Transverse colon (tissue), 4 donors: ENCODE results near the gene SCAF1. TPM values are rescaled to one million over a fixed set of nuclear protein-coding genes. Genes with fewer than 3 reads are reported as not detected.

Experiments
- DNase-seq: peaks from one replicate; pipeline ENCODE4 v3.0.0-alpha.2; 2019
- H3K27ac ChIP-seq, 4 donors: fragments of 200-600 bp; sonication (generic); 2 replicates each; pipeline ENCODE4 v1.5.1; 2016 to 2018; ENCODE audit warnings: inconsistent platforms in 4 of 4
- H3K27me3 ChIP-seq: fragments of 200-600 bp; sonication (generic); 2 replicates; pipeline ENCODE4 v1.5.1; 2017; ENCODE audit warnings: inconsistent platforms
- H3K36me3 ChIP-seq, 4 donors: fragments of 200-600 bp; sonication (generic); 2 replicates each; pipeline ENCODE4 v1.5.1; 2017 to 2019; ENCODE audit warnings: inconsistent platforms in 4 of 4
- H3K4me1 ChIP-seq, 4 donors: fragments of 200-600 bp; sonication (generic); 2 replicates each; pipeline ENCODE4 v1.5.1; 2017 to 2020; ENCODE audit warnings: inconsistent platforms in 4 of 4
- H3K4me3 ChIP-seq, 4 donors: fragments of 200-600 bp; sonication (generic); 1 replicate in 1 of 4; 2 replicates in 3 of 4; pipeline versions ENCODE4 v1.5.1 to v1.6.1; 2017 to 2019; ENCODE audit warnings: inconsistent platforms in 4 of 4
- H3K9me3 ChIP-seq, 2 donors: fragments of 200-600 bp; sonication (generic); 2 replicates each; pipeline ENCODE4 v1.5.1; 2017 to 2019; ENCODE audit warnings: inconsistent platforms in 2 of 2
- EP300 ChIP-seq: sonication (generic); formaldehyde crosslinking; IDR thresholded peaks from one replicate; pipeline ENCODE4 v1.6.1; 2017; ENCODE audit warnings: antibody characterized with exemption, low read depth
- POLR2A ChIP-seq: fragments of 450-650 bp; IDR thresholded peaks from one replicate; pipeline ENCODE4 v1.6.1; 2016; ENCODE audit warnings: antibody characterized with exemption, mild to moderate bottlenecking, moderate library complexity
- POLR2AphosphoS5 ChIP-seq, 3 donors: sonication (generic); formaldehyde crosslinking; IDR thresholded peaks; one replicate each; pipeline ENCODE4 v1.6.1; 2016; ENCODE audit warnings: antibody characterized with exemption in 3 of 3
- WGBS, 2 donors: methylation state at CpG; one replicate each; pipeline ENCODE4 v1.1.5; 2018; ENCODE audit warnings: low coverage in 1 of 2; 5-methylcytosine and 5-hydroxymethylcytosine counted together
- in situ Hi-C, 4 donors: fragments of 200-750 bp; cut with MboI; loops; one replicate each; pipeline versions ENCODE4 v1.15.0 to v1.15.1; 2017; ENCODE audit warnings: low sequenced_read_pairs in 3 of 4, low pct_ligation_motif_present in 1 of 4, low pct_unique_long_range_greater_than_20kb in 1 of 4
- intact Hi-C: fragments of 100-400 bp; cut with DNase I; formaldehyde crosslinking; loops from one replicate; pipeline ENCODE4 v1.15.1; 2023; ENCODE audit warnings: low total_unique reads
- total RNA-seq, 4 donors: library from RNA; depleted of rRNA; stranded (reverse); fragments of >200 nt; gene quantifications; one replicate each; pipeline ENCODE4 v1.1.0, GENCODE V29; 2016
- TF ChIP-seq, protein P1 (sequence below), 5 experiments: fragments of 200-600 bp in 3 of 5; fragments of 450-650 bp in 2 of 5; sonication (generic) in 3 of 5; IDR thresholded peaks; 1 replicate in 2 of 5; 2 replicates in 3 of 5; pipeline ENCODE4 v1.5.1; 2016 to 2017; ENCODE audit warnings: antibody characterized with exemption in 5 of 5, inconsistent platforms in 3 of 5, mild to moderate bottlenecking in 2 of 5, moderate library complexity in 1 of 5

Gene SCAF1, protein sequence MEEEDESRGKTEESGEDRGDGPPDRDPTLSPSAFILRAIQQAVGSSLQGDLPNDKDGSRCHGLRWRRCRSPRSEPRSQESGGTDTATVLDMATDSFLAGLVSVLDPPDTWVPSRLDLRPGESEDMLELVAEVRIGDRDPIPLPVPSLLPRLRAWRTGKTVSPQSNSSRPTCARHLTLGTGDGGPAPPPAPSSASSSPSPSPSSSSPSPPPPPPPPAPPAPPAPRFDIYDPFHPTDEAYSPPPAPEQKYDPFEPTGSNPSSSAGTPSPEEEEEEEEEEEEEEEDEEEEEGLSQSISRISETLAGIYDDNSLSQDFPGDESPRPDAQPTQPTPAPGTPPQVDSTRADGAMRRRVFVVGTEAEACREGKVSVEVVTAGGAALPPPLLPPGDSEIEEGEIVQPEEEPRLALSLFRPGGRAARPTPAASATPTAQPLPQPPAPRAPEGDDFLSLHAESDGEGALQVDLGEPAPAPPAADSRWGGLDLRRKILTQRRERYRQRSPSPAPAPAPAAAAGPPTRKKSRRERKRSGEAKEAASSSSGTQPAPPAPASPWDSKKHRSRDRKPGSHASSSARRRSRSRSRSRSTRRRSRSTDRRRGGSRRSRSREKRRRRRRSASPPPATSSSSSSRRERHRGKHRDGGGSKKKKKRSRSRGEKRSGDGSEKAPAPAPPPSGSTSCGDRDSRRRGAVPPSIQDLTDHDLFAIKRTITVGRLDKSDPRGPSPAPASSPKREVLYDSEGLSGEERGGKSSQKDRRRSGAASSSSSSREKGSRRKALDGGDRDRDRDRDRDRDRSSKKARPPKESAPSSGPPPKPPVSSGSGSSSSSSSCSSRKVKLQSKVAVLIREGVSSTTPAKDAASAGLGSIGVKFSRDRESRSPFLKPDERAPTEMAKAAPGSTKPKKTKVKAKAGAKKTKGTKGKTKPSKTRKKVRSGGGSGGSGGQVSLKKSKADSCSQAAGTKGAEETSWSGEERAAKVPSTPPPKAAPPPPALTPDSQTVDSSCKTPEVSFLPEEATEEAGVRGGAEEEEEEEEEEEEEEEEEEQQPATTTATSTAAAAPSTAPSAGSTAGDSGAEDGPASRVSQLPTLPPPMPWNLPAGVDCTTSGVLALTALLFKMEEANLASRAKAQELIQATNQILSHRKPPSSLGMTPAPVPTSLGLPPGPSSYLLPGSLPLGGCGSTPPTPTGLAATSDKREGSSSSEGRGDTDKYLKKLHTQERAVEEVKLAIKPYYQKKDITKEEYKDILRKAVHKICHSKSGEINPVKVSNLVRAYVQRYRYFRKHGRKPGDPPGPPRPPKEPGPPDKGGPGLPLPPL
- 100 to 1,000 TPM in 1 of 4 donors, 10 to 100 TPM in 3; 20.2 to 118 (median 32.7) TPM for total RNA-seq

- no peaks in the 10 kb centered on the region for H3K9me3 ChIP-seq
- no peaks in the 10 kb centered on the region for H3K27me3 ChIP-seq
- peaks cover 16 to 58% (median 49%) of the 10 kb centered on the region in 4 donors for H3K4me1 ChIP-seq
- DNase-seq = peak; percentile 100
- intact Hi-C loops = no loop called here
- in situ Hi-C loops = no loop called here
- H3K4me3 ChIP-seq = peak within 1 kb of the TSS; percentile 85 to 98 (median 93)
- no peaks in the 10 kb centered on the region for H3K36me3 ChIP-seq
- WGBS, 2 donors = 1% methylated on average over 67 of the region's 87 CpGs; no CpG with 5 or more reads in 1 of the 2 donors
- H3K27ac ChIP-seq = peak within 1 kb of the TSS; percentile 97 to 100 (median 100)
- TF ChIP-seq POLR2AphosphoS5 (IDR thresholded peaks at IDR 0.05) = peak; percentile 96 to 99 (median 99)
- peak; percentile 95 for TF ChIP-seq POLR2A
- TF ChIP-seq, protein P1, sequence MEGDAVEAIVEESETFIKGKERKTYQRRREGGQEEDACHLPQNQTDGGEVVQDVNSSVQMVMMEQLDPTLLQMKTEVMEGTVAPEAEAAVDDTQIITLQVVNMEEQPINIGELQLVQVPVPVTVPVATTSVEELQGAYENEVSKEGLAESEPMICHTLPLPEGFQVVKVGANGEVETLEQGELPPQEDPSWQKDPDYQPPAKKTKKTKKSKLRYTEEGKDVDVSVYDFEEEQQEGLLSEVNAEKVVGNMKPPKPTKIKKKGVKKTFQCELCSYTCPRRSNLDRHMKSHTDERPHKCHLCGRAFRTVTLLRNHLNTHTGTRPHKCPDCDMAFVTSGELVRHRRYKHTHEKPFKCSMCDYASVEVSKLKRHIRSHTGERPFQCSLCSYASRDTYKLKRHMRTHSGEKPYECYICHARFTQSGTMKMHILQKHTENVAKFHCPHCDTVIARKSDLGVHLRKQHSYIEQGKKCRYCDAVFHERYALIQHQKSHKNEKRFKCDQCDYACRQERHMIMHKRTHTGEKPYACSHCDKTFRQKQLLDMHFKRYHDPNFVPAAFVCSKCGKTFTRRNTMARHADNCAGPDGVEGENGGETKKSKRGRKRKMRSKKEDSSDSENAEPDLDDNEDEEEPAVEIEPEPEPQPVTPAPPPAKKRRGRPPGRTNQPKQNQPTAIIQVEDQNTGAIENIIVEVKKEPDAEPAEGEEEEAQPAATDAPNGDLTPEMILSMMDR (IDR thresholded peaks at IDR 0.05) = no peak
- peak; percentile 79 for TF ChIP-seq EP300
These were observed at the start of gene SCAF1 for GRCh38 chr19:49641688-49642491. Gene SCAF1, plus strand, starts transcription at chr19:49642209. Its CDS starts 2,818 bp downstream, at chr19:49645027.

- Histone ChIP-seq H3K4me1 (peaks cover 17 to 32% (median 22%) of the 10 kb centered on the region in 4 donors), H3K36me3 (peaks cover 0 to 29% (median 12%) of the 10 kb centered on the region in 4 donors), H3K4me3 (peak overlapping the region; percentile 68 to 92 (median 88)), H3K27me3 (no peaks in the 10 kb centered on the region), H3K27ac (peak overlapping the region; percentile 92 to 97 (median 93)), H3K9me3 (no peaks in the 10 kb centered on the region)
- in situ Hi-C loops (no loop called here), intact Hi-C loops (loop anchor here (5.0 kb wide), 1 partner anchor 45 kb away; no protein-coding TSS in a partner anchor)
- DNase-seq = no peak
- no peak for TF ChIP-seq POLR2AphosphoS5 (IDR thresholded peaks at IDR 0.05)
- TF ChIP-seq, protein P1 (IDR thresholded peaks at IDR 0.05) = no peak
- TF ChIP-seq EP300 = no peak
- TF ChIP-seq POLR2A = no peak
- 2% methylated on average over 25 of the region's 28 CpGs; no CpG with 5 or more reads in 1 of the 2 donors for WGBS, 2 donors
These were observed 49.4 kb upstream of the SCAF1 start for GRCh38 chr19:49592486-49593232.

- peaks cover 0 to 29% (median 13%) of the 10 kb centered on the region in 4 donors for H3K36me3 ChIP-seq
- 6 to 30% methylated on average over 2 to 26 of the region's 27 CpGs for WGBS, 2 donors
- H3K4me3 ChIP-seq = peak overlapping the region; percentile 68 to 92 (median 88)
- in situ Hi-C loops (no loop called here), intact Hi-C loops (loop anchor here (5.0 kb wide), 1 partner anchor 44 kb away; no protein-coding TSS in a partner anchor)
- H3K4me1 ChIP-seq = peaks cover 17 to 32% (median 22%) of the 10 kb centered on the region in 4 donors
- TF ChIP-seq POLR2AphosphoS5 (IDR thresholded peaks at IDR 0.05) (no peak), POLR2A (no peak), EP300 (no peak)
- TF ChIP-seq, protein P1 (IDR thresholded peaks at IDR 0.05) = no peak
- H3K9me3 ChIP-seq = no peaks in the 10 kb centered on the region
- H3K27ac ChIP-seq = peak overlapping the region; percentile 92 to 97 (median 93)
- no peaks in the 10 kb centered on the region for H3K27me3 ChIP-seq
- DNase-seq = peak; percentile 96
These were observed 48.5 kb upstream of the SCAF1 start for GRCh38 chr19:49593233-49594113.
